Activated naive CD8-positive, alpha-beta T cell treated with anti-CD3 and anti-CD28 coated beads, Interleukin-2, amount 10 ng/mL, durations not matched to agents 7 days and 5 days (primary cell): ENCODE data around the gene NSG2. TPM values are rescaled to one million over a fixed set of nuclear protein-coding genes. Genes with fewer than 3 reads are reported as not detected.
"Not testable (repeated sequence)": the region's sequence is repeated elsewhere in the genome, so short reads cannot be mapped to it uniquely, and the experiment has no call there.

Experiments used
- ATAC-seq: fragments of 150-1000 bp; cut with Tn5 transposase; one replicate; pipeline ENCODE4 v1.10.0; 2021; ENCODE audit warnings: low read depth, moderate library complexity
- POLR2A ChIA-PET: fragments of 350-600 bp; sonication (Branson Sonifier 250); formaldehyde crosslinking; loops from one replicate; lab custom pipeline; 2021; ENCODE audit warnings: antibody characterized with exemption; lab: Charles Lee
- DNase-seq: peaks from one replicate; pipeline ENCODE4 v3.0.0; 2021
- H3K27ac Mint-ChIP-seq: one replicate; pipeline ENCODE4 v1.8.0; 2022; ENCODE audit warnings: mild to moderate bottlenecking, mixed read lengths
- H3K27me3 Mint-ChIP-seq: one replicate; pipeline ENCODE4 v1.8.0; 2022; ENCODE audit warnings: mild to moderate bottlenecking, moderate library complexity, mixed read lengths
- H3K36me3 Mint-ChIP-seq: one replicate; pipeline ENCODE4 v1.8.0; 2021; ENCODE audit warnings: mild to moderate bottlenecking, mixed read lengths
- H3K4me1 Mint-ChIP-seq: one replicate; pipeline ENCODE4 v1.8.0; 2021; ENCODE audit warnings: mixed read lengths
- H3K4me3 Mint-ChIP-seq: one replicate; pipeline ENCODE4 v1.8.0; 2022; ENCODE audit warnings: mild to moderate bottlenecking, moderate library complexity, mixed read lengths
- H3K9me3 Mint-ChIP-seq: one replicate; pipeline ENCODE4 v1.8.0; 2021; ENCODE audit warnings: mixed read lengths
- total RNA-seq, 2 experiments: library from RNA; stranded (reverse); gene quantifications; one replicate each; pipeline ENCODE4 v1.2.3, GENCODE V29; 2021

Gene NSG2
- total RNA-seq, 2 experiments from 2014 or later, result not detected

DNA sequence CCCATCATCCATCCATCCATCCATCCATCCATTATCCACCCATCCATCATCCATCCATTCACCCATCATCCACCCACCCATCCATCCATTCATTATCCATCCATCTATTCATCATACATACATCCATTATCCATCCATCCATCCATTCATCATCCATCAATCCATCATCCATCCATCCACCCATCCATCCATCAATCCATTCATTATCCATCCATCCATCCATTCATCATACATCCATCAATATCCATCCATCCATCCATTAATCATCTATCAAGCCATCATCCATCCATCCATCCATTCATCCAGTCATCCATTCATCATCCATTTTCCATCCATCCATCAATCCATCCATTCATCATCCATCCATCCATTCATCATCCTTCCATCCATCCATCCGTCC, 89.0 kb downstream of the NSG2 start:
- Mint-ChIP-seq H3K4me1 (no peaks in the 10 kb centered on the region), H3K27me3 (no peaks in the 10 kb centered on the region), H3K4me3 (no peak overlapping the region), H3K27ac (no peak overlapping the region), H3K9me3 (peaks cover 3% of the 10 kb centered on the region), H3K36me3 (no peaks in the 10 kb centered on the region)
- no peak for ATAC-seq
- DNase-seq, result no peak
- POLR2A ChIA-PET, result no interaction called here

- POLR2A ChIA-PET, result no interaction called here
- DNase-seq, result no peak
- ATAC-seq, result no peak
- Mint-ChIP-seq H3K4me1 (no peaks in the 10 kb centered on the region), H3K4me3 (no peak overlapping the region), H3K27ac (no peak overlapping the region), H3K27me3 (no peaks in the 10 kb centered on the region), H3K36me3 (no peaks in the 10 kb centered on the region), H3K9me3 (no peaks in the 10 kb centered on the region)
Observed at GRCh38 chr5:174139623-174140022, 94.1 kb downstream of the NSG2 start.

GRCh38 chr5:174140452-174141020, 95.0 kb downstream of the NSG2 start:
- Mint-ChIP-seq H3K27ac (no peak overlapping the region), H3K36me3 (no peaks in the 10 kb centered on the region), H3K9me3 (no peaks in the 10 kb centered on the region), H3K4me1 (no peaks in the 10 kb centered on the region), H3K27me3 (peaks cover 2% of the 10 kb centered on the region), H3K4me3 (no peak overlapping the region)
- ATAC-seq (no peak), DNase-seq (no peak)
- POLR2A ChIA-PET, result no interaction called here

DNA sequence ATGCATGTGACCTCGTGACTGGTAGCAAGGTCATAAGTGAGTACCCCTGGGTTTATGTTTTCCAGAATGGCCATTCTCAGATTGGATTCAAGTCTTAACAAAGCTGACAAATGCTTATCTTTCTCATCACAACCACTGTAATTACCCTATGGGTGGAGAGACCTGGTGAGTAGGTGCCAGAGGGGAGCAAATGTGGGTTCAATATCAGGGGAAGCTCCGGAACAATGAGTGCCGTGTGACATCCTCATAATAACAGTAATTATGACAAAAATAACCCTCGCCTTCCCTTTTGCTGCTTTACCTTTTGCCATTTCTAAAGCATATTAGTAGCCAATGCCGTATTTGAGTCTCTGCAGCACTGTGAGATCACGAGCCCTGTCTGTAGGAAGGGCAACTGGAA, 95.9 kb downstream of the NSG2 start:
- DNase-seq (no peak), ATAC-seq (no peak)
- no peak overlapping the region for H3K27ac Mint-ChIP-seq
- H3K4me3 Mint-ChIP-seq, result no peak overlapping the region
- H3K36me3 Mint-ChIP-seq, result no peaks in the 10 kb centered on the region
- POLR2A ChIA-PET, result no interaction called here
- H3K9me3 Mint-ChIP-seq, result no peaks in the 10 kb centered on the region
- H3K4me1 Mint-ChIP-seq, result no peaks in the 10 kb centered on the region
- peaks cover 2% of the 10 kb centered on the region for H3K27me3 Mint-ChIP-seq

DNA sequence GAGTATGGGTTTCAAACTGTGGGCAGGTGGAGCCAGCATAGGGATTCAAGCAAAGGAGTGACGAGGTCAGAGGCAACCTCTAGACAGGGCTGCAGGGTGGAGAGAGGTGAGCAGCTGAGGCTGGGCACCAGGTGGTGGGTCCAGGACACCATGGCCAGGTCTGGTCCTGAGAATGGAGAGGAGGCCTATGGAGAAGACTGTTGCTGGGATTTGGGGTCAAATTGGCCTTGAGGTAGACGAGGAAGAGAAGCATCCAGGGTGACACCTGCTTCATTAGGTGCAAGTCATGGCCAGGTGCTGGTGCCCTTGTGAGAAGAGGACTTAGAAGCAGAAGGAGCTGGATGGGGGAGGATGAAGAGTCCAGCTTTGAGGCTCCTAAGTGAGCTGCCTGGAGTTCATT, 99.6 kb downstream of the NSG2 start:
- no peaks in the 10 kb centered on the region for H3K36me3 Mint-ChIP-seq
- DNase-seq, result no peak
- no peaks in the 10 kb centered on the region for H3K4me1 Mint-ChIP-seq
- H3K27ac Mint-ChIP-seq, result no peak overlapping the region
- H3K4me3 Mint-ChIP-seq, result no peak overlapping the region
- H3K27me3 Mint-ChIP-seq, result peaks cover 2% of the 10 kb centered on the region
- no peak for ATAC-seq
- POLR2A ChIA-PET, result no interaction called here
- no peaks in the 10 kb centered on the region for H3K9me3 Mint-ChIP-seq

DNA sequence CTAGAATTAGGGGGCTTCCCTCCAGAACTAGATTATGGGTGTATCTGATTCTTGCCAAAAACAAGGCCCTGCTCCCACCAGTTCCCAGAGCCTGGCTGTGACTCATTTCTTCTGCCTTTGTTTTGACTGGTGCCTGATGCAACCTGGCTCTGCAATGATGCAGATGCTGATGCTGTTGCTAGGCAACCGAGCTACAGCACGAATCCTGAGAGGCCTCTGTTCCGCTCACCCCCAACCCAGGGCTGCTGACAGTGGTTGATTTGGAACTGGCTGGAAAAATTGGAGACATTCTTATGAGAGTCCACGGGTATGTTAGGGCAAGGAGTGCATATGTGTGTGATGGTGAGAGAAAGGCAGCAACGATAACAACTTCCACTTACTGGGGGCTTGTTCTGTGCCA, 100.3 kb downstream of the NSG2 start:
- H3K27me3 Mint-ChIP-seq, result peaks cover 2% of the 10 kb centered on the region

GRCh38 chr5:174146556-174146955, 101.0 kb downstream of the NSG2 start:
- DNase-seq, result no peak
- H3K36me3 Mint-ChIP-seq, result no peaks in the 10 kb centered on the region
- no peaks in the 10 kb centered on the region for H3K9me3 Mint-ChIP-seq
- ATAC-seq, result no peak
- no peaks in the 10 kb centered on the region for H3K4me1 Mint-ChIP-seq
- POLR2A ChIA-PET, result no interaction called here
- no peak overlapping the region for H3K27ac Mint-ChIP-seq
- H3K4me3 Mint-ChIP-seq, result no peak overlapping the region
- H3K27me3 Mint-ChIP-seq, result peaks cover 2% of the 10 kb centered on the region

More for the DNA sequence above, 100.3 kb downstream of the NSG2 start:
- ATAC-seq (no peak), DNase-seq (no peak)
- H3K9me3 Mint-ChIP-seq, result no peaks in the 10 kb centered on the region
- H3K4me3 Mint-ChIP-seq, result no peak overlapping the region
- POLR2A ChIA-PET, result no interaction called here
- H3K27ac Mint-ChIP-seq, result no peak overlapping the region
- no peaks in the 10 kb centered on the region for H3K4me1 Mint-ChIP-seq
- H3K36me3 Mint-ChIP-seq, result no peaks in the 10 kb centered on the region

- H3K4me3 Mint-ChIP-seq, H3K27ac Mint-ChIP-seq, H3K36me3 Mint-ChIP-seq, ATAC-seq, DNase-seq, POLR2A ChIA-PET, H3K4me1 Mint-ChIP-seq, H3K27me3 Mint-ChIP-seq, H3K9me3 Mint-ChIP-seq: not testable (repeated sequence)
Observed at GRCh38 chr5:174147012-174147411, 101.5 kb downstream of the NSG2 start.

- Mint-ChIP-seq H3K4me1 (no peaks in the 10 kb centered on the region), H3K4me3 (no peak overlapping the region), H3K36me3 (no peaks in the 10 kb centered on the region), H3K27me3 (peaks cover 2% of the 10 kb centered on the region), H3K27ac (no peak overlapping the region), H3K9me3 (no peaks in the 10 kb centered on the region)
- no peak for DNase-seq
- ATAC-seq, result no peak
- POLR2A ChIA-PET, result no interaction called here
Observed at GRCh38 chr5:174147551-174147950, 102.0 kb downstream of the NSG2 start.

DNA sequence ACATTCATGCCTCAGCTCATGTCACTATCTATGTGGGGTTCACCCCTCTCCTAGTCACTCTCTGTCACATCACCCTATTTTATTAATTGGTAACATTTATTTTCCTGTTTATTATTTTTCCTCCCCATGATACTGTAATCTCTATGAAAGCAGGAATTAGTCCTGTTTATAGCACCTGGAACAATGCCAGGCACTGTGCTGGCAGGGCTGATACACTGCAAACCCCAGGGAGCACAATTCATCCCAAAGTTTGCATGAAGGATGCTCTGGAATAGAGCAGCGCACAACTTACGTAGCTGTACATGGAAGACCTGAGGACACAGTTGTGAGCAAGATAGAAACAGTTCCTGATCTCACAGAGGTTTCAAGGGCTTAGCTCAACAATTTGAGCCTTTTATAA, 103.2 kb downstream of the NSG2 start:
- H3K9me3 Mint-ChIP-seq, result no peaks in the 10 kb centered on the region
- POLR2A ChIA-PET, result no interaction called here
- ATAC-seq (no peak), DNase-seq (no peak)
- H3K27me3 Mint-ChIP-seq, result peaks cover 3% of the 10 kb centered on the region
- no peaks in the 10 kb centered on the region for H3K4me1 Mint-ChIP-seq
- no peak overlapping the region for H3K27ac Mint-ChIP-seq
- no peaks in the 10 kb centered on the region for H3K36me3 Mint-ChIP-seq
- H3K4me3 Mint-ChIP-seq, result no peak overlapping the region

- POLR2A ChIA-PET, result no interaction called here
- Mint-ChIP-seq H3K9me3 (no peaks in the 10 kb centered on the region), H3K27me3 (peaks cover 3% of the 10 kb centered on the region), H3K4me1 (no peaks in the 10 kb centered on the region), H3K27ac (no peak overlapping the region), H3K4me3 (no peak overlapping the region), H3K36me3 (no peaks in the 10 kb centered on the region)
- DNase-seq, result no peak
- ATAC-seq, result no peak
Observed at GRCh38 chr5:174149426-174149825, 103.9 kb downstream of the NSG2 start.

- DNase-seq, result no peak
- H3K4me3 Mint-ChIP-seq, result no peak overlapping the region
Observed at GRCh38 chr5:174149989-174150388, 104.5 kb downstream of the NSG2 start.

DNA sequence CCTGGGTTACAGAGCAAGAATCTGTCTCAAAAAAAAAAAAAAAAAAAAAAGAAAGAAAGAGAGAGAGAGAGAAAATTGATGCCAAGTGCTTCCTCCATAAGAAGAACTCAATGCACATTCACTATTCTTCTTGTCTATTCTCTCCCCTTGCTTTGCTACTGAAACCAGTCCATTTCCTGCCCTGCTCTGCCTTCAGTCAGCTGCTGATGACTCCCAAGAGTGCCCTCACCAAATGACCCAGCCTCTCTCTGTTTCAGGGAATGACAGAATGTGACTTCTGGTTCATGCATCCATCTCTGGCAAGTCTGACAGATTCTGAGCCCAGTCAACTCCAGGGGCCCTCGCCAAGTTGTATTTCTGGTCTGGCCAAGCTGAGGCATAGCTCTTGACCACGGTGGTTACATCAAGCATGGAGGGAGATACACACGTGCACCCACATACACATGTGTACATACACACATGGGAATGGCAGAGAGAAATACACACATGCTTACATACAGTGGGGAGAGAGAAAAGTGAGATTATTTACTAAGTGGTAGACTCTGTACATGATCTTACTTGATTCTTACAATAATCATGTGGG, 106.2 kb downstream of the NSG2 start:
- Mint-ChIP-seq H3K27me3 (peaks cover 2% of the 10 kb centered on the region), H3K9me3 (no peaks in the 10 kb centered on the region), H3K27ac (no peak overlapping the region)

More at GRCh38 chr5:174149989-174150388, 104.5 kb downstream of the NSG2 start:
- Mint-ChIP-seq H3K27me3 (peaks cover 2% of the 10 kb centered on the region), H3K36me3 (no peaks in the 10 kb centered on the region), H3K9me3 (no peaks in the 10 kb centered on the region), H3K27ac (no peak overlapping the region), H3K4me1 (no peaks in the 10 kb centered on the region)
- ATAC-seq, result no peak
- POLR2A ChIA-PET, result no interaction called here

DNA sequence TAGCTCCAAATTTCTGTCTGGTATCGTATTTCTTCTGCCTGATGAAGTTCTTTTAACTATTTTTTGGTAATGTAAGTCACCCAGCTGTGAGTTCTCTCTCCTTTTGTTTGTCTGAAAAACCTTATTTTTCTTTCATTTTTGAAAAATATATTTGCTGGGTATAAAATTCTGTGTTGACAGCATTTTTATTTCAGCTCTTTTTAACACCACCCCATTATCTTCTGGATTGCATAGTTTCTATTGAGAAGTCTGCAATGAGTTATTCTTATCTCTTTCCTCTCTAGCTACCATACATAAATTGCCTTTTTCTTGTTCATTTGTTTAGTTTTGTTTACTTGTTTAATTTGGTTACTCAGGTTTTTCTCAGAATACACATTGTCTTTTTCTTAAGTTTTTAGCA, 109.1 kb downstream of the NSG2 start:
- Mint-ChIP-seq H3K27me3 (peaks cover 2% of the 10 kb centered on the region), H3K4me1 (no peaks in the 10 kb centered on the region), H3K27ac (no peak overlapping the region), H3K36me3 (no peaks in the 10 kb centered on the region), H3K4me3 (no peak overlapping the region), H3K9me3 (peaks cover 2% of the 10 kb centered on the region)
- no peak for DNase-seq
- POLR2A ChIA-PET, result no interaction called here
- ATAC-seq, result no peak

More for the DNA sequence above, 106.2 kb downstream of the NSG2 start:
- ATAC-seq (no peak), DNase-seq (no peak)
- Mint-ChIP-seq H3K36me3 (no peaks in the 10 kb centered on the region), H3K4me3 (no peak overlapping the region), H3K4me1 (no peaks in the 10 kb centered on the region)
- POLR2A ChIA-PET, result no interaction called here
